Medulla oblongata (tissue), 1 donor: ENCODE results near the gene PLEKHH3.
"Not testable (repeated sequence)": the region's sequence is repeated elsewhere in the genome, so short reads cannot be mapped to it uniquely, and the experiment has no call there.

Experiments
- DNase-seq: peaks from one replicate; pipeline ENCODE4 v3.0.0-alpha.2; 2015; ENCODE audit errors: extremely low spot score

Gene PLEKHH3

DNA sequence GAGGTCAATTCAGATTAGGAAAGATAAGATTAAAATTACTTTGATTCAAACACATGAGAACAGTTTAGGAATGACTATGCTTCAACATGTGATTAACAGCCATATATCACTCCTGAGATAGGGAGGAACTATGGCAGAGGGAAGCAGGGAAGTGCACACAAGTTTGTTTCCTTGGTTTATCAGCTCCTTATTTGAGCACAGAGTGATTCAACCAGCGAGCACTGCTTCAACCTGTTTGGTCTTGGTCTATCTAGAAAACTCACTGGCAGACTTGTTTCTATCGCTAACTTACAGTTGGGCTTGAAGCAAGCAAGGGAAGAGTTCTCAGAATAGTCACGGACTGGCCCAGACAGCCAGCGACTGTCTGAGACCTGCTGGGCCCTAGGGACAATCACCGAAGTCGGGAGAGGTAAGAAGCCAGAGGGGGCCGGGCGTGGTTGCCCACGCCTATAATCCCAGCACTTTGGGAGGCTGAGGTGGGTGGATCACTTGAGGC lies 43.8 kb downstream of the PLEKHH3 start:
- no peak for DNase-seq

GRCh38 chr17:42629411-42630009 lies 47.3 kb downstream of the PLEKHH3 start:
- DNase-seq: no peak

DNA sequence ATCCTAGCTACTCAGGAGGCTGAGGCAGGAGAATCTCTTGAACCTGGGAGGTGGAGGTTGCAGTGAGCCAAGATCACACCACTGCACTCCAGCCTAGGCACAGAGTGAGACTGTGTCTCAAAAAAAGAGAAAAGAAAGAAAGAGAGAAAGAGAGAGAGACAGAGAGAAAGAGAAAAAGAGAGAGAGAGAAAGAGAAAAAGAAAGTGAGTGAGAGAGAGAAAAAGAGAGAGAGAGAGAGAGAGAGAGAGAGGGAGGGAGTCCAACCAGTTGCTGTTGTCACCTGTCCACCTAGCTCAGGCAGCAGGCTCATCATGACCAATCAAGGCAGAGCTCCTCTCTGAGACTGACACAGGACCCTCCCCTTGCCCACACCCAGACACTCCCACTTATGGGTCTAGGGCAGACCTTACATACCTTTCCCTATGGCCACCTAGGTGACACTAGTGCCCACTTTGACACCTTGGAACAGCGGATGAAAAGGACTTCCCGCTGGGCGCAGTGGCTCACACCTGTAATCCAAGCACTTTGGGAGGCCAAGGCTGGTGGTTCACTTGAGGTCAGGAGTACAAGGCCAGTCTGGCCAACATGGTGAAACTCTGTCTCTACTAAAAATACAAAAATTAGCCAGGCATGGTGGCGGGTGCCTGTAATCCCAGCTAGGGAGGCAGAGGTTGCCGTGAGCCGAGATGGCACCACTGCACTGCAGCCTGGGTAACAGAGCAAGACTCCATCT lies 49.6 kb downstream of the PLEKHH3 start:
- DNase-seq: not testable (repeated sequence)

DNA sequence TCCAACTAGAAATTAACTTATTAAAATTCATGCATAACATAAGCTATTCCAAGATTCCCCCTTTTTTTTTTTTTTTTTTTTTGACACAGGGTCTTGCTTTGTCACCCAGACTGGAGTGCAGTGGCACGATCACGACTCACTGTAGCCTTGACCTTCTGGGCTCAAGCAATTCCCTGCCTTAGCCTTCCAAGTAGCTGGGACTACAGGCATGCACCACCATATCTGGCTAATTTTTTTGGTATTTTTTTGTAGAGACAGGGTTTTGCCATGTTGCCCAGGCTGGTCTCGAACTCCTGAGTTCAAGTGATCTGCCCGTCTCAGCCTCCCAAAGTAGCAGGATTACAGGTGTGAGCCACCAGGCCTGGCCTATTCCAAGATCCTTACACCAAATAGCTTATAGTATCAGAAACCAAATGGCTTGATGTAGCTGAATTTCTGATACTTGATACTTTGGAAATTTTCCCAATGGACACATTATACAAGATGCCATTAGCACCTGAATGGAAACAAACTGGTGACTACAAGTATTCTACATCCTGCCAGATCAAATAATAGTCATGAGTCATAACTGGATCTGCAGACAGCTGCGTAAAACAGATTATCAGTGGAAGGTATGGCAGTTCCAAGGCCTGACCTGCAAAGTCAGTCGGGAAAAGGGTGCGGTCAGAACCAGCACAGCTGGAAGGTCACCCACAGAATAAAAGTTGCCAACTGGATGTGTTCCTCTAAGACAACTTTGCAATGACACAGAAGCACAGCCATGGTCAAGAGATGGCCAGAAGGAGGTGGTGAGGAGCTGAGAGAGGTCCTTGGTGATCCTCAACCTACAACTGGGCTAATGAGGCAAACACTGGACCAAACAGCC lies 52.8 kb downstream of the PLEKHH3 start:
- no peak for DNase-seq

GRCh38 chr17:42623271-42623670 lies 53.5 kb downstream of the PLEKHH3 start:
- DNase-seq: no peak

- not testable (repeated sequence) for DNase-seq
These were observed 54.8 kb downstream of the PLEKHH3 start for GRCh38 chr17:42621987-42622386.

- DNase-seq: peak; percentile 9
These were observed 58.2 kb downstream of the PLEKHH3 start for GRCh38 chr17:42618442-42619150.

DNA sequence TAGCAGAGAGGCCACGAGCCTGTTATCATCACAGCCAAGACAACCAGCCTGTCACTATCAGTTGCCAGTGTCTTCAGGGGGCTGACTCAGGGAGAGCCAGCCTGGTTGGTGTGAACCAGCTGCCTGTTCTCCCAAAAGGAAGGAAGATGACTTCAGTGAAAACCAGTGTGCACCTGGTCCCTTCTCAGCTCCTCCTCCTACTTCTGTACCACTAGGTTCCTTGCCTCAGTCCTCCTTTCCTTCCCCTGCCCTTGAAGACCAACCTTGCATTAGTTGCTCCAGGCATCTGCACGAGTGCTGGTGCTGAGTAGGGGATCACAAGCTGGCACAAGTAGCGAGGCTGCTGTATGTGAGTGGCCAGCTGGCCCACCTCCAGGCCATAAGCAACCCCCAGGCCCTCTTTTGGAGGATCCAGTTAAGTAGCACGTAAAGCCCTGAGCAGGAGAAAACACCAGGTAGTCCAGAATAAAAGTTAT lies 58.8 kb downstream of the PLEKHH3 start:
- DNase-seq: no peak
